GM21723 (cell line): ENCODE data around the gene SP4.

Experiments used
- ATAC-seq: cut with Tn5 transposase; IDR thresholded peaks from one replicate; pipeline ENCODE4 v1.9.1; 2021; ENCODE audit warnings: mild to moderate bottlenecking, moderate library complexity; ENCODE audit not compliant: unreplicated experiment

Gene SP4

DNA sequence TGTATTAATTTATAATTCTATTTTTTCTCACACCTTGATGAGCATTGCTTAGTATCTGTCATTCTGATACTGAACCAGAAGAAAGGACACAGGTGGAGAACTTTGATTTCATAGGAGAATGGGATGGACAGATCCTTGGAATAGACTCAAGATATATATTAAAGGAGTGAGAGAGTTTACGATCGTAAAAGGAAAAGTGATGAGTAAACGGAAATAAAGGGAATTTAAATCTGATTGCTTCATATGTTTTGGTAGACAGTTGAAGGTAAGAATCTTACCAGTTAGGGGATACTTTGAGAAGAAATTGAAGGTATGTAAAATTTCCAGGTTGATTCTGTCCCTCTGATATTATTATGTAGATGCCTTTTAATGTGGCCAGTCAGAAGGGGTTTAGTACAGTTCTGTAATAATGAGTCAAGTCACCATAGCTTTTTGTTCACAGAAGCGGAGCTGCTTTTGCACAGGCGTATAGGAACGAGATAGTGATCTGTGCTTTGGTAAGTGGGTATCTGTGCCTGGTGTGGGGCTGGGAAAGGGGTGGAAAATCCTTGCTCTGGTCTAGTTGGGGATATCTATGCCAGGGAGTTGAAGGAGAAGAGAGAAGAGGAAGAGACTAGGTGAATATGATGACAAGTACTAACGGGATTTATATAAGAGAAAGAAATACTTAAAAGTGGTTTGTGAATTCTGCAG is 15.4 kb downstream of the SP4 start:
- no peak for ATAC-seq

DNA sequence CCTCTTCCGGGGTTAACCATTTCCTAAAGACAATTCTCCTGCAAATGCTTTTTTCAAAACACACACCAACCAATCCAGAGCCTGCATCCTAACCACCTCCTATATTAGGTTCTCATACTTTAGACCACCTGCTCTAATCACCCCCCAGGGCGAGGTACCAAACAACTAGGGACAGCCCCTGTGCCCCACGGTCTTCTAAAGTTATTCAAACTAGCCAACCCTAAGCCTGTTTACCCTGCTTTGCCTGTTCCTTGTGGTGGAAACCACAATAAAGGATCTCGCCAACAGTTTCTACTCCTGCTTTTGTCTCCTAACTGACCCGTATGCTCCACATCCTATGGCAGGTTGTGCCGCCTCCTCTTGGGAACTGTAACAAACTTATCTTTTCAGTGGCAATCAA is 21.1 kb downstream of the SP4 start:
- no peak for ATAC-seq

DNA sequence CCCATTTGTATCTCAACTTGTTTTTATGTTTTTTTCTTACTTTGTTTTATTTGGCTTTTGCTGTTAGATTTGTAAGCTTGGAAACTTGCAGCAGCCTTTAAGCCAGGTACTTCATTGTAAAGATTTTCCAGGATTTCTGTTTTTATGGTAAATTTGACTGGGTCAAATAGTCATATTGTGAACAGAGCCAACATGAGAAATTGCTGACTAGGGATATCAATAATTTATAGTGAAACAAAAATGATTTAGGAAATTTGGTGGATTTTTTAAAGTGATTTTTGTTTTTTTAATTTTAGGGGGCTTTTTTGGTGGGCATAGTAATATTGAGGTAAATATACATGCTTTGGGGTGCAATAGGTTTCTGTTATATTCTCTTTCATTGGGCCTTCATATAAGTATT is 22.2 kb downstream of the SP4 start:
- no peak for ATAC-seq

DNA sequence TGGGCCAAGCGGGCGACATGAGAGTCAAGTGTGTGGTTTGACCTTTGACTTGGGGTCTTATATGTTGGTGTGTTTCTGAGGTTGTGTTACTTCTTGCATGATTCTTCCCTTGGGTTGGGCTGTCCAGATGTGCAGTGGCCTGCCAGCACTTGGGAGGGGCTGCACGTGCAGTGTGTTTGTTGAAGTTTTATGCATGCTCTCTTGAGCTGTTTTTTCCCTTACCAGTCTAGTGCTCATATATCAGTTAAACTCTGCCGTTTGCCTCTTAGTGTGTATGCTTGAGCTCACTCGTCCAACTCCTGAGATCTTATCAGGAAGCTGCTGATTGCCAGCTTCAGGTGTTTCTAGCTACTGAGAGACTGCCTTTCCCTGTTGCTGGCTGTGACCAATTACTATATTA is 23.1 kb downstream of the SP4 start:
- no peak for ATAC-seq

DNA sequence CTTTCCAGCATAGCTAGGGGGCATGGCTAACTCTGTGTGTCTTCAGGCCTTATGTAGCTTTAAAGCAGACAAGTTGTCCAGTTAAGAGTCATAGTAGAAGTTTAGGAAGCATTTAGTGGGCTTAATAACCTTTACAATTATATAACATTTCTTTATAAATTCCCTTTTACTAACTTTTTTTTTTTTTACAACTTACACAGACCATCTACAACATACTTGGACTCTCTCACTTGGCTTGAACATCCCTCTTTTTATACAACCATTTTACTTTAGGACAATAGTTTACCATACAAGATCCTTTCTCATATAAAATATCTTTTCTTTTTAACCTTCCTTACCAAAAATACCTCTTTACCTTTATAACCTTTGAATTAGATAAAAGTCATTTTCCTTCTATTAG is 26.3 kb downstream of the SP4 start:
- ATAC-seq, result no peak

DNA sequence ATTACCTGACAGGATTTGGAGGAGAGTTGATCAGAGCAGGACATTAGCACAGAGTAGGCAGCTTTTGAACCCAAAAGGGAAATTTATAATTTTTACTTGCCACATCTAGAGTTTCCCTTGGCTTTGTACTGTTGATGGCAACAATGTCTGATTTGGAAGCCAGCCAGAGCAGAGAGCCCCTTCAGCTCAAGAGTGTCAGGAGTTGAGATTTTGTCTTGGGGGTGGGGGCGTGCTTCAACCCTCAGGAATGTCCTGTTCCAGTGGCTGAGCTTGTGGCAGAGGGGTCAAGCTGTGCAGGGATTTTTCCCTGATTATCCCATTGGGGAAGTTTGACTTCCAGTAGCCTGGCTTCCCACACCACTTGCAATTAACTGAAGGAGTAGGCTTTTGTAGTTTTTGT is 27.0 kb downstream of the SP4 start:
- ATAC-seq, result no peak

DNA sequence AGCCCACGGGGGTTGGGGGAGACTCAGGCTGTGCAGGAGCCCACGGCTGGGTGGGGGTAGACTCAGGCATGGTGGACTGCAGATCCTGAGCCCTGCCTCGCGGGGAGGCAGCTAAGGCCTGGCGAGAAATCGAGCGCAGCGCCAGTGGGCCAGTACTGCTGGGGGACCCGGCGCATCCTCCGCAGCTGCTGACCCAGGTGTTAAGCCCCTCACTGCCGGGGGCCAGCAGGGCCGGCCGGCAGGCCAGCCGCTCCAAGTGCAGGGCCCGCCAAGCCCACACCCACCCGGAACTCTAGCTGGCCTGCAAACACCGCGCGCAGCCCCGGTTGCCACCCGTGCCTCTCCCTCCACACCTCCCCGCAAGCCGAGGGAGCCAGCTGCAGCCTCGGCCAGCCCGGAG is 33.4 kb downstream of the SP4 start:
- no peak for ATAC-seq

DNA sequence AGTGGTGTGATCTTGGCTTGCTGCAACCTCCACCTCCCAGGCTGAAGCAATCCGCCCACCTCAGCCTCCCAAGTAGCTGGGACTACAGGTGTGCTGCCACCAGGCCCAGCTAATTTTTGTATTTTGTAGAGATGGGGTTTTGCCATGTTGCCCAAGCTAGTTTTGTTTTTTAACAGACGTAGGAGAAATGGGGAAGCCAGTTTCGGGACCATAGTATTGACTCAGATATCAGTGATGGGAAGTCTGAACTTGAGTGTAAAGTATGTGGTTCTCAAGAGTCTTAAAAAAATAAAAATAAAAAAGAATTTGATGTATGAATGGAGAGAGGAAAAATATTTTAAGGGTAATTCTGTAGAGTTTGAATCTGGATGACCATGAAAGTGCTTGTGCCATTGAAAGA is 34.2 kb downstream of the SP4 start:
- ATAC-seq, result no peak

DNA sequence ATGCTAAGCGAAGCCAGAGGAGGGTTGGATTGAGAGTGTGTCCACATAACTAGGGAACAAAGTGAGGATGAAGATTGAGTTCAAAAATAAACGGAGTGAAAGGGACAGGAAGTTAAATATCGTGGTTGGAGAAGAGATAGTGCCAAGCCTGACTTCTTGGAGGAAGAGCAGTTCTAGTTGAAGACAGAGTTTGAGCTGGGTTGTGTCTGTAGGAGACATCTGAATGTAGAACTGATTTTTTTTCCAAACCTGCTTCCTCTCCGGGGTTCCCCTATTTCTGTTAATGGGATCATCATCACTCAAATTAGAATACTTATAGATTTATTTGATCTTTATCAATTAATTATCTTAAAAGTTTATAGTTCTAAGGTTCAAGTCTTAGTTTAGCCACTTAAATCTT is 35.6 kb downstream of the SP4 start:
- no peak for ATAC-seq

DNA sequence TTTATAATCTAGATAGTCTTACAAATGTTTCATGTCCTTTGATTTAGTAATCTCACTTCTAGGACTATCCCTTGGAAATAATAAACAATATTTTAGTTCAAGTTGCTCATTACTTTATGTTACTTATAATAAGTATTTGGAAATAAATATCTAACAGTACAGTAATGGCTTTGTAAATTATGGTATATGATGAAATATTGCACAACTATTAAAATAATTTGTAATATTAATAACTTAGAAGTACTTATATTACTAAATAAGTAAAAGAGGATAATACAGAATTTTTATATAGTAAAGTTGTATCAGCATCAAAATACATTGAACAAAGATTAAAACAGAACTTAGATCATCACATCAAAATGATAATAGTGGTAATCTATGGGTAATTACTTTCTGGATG is 41.1 kb downstream of the SP4 start:
- no peak for ATAC-seq

DNA sequence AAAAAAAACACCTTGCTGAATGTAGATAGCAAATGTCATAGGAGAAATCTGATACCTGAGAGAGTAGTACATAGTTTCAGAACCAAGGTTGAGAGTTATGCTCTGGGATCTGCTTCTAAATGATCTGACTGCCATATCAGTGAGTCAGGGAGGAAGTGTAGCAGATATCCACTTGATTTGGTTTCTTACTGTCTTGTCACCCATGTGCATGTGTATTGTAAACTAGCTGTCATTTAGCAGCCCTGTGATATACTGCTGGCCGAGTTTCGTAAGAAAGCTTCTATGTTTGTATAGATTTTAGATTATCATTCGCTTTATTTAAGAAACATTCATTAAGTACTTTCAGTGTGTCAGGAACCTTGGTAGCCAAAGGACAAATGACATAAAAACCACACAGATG is 42.0 kb downstream of the SP4 start:
- ATAC-seq, result no peak

DNA sequence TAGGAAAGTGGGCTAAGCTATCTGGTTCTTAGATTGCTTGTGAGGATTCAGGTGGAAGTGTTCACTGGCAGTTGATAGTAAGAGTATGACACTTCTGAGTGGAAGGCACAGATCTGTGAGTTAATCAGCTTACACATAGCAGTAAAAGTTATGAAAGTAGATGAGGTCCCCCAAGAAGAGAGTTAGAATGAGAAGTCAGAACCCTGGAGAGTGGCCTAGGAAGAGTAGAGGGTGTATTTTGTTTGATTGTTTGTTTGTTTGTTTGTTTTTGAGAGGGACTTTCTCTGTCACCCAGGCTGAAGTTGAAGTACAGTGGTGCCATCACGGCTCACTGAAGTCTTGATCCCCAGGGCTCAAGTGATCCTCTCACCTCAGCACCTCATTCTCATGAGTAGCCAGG is 44.1 kb downstream of the SP4 start:
- no peak for ATAC-seq

DNA sequence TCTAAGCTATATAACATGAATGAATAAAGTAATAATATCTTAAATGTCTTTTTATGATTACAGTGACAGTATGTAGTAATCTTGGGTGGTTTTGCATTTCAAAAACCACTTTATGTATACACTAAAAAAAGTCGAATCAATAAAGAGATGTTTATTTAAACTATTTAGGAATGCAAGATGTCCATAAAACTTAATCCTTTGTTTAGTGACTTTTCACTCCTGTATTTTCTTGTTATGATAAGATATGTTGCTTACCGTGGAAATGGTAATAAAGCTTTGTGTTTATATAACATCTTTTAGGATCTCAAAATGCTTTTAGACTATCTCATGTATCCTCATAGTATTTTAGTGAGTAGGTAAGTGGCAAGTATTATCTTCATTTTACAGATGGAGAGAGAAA is 48.5 kb downstream of the SP4 start:
- no peak for ATAC-seq

DNA sequence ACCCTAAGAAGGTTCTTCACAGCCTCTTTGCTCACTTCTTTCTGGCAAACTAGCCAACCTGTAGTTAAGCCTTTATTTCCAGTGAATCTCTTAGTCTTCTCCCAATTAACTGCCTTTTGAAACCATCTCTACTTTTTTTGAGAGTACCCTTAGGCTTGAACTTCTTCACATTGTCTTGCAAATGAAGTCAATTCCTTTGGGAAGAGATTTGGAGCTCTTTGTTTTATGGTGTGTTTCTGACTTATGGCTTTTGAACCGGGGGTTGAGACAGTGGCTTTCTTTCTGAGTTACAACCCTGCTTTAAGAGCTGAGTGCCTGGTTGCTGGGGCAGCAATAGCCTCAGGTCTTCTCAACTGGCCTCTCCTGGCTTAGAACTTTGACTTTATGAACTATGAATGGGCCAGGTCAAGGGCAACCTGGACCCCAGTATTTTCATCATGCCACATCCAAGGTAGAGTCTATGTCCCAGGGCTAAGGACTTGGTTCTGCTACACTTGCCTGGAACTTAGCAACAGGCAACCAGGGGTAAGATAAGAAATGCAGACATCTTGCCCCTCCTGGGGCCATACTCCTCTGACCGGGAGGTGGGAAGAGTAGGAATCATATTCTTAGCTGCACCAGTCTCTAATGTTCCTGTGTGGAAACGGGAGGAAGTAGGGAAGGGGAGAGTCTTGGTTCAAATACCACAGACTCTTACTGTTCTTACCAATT is 53.0 kb downstream of the SP4 start:
- no peak for ATAC-seq

DNA sequence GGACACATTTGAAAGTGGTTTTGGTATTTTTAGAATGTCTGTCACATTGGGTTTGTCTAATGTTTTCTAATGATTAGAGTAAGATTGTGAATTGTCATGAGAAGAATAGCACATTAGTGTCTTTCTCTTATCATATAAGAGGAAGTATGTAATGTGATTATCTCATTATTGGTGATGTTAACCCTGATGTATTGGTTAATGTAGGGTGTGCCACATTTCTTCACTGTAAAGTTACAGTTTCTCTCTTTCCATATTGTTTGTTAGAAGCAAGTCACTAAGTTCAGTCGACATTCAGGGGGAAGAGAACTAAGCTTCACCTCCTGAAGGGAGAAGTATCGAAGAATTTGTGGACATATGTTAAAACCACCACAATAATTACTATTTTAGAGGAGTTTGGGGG is 58.6 kb downstream of the SP4 start:
- ATAC-seq, result no peak

DNA sequence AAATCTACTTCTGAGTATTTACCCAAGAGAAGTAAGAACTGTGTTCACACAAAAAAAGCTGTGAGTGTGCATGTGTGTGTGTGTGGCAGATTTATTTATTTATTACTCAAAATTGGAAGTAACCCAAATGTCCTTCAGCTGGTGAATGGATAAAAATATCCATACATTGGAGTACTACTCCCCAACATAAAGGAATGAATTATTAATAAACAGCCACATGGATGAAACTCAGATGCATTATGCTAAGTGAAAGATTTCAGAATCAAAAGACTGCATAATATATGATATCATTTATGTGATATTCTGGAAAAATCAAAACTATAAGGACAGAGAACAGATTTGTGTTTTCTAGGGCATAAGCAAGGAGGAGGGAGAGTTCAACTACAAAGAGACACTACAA is 67.8 kb downstream of the SP4 start:
- ATAC-seq, result no peak

DNA sequence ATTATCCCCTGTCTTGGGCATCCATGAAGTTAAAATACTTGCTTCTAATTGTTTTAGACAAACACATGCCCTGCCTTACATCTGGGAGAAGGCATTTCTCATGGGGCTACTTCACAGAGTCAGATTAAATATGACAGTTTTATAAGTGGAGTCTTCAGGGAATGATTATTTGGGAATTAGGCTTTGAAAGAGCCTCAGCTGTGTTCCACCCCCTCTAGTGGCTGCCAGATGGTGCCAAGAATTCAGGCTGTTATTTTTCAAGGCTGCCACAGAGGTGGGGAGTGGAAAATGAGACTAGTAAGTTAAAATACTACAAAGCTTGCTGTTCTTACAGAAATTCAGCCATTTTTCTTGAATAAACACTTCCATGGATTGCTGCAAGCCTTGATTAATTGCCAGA is 69.2 kb downstream of the SP4 start:
- ATAC-seq, result no peak

DNA sequence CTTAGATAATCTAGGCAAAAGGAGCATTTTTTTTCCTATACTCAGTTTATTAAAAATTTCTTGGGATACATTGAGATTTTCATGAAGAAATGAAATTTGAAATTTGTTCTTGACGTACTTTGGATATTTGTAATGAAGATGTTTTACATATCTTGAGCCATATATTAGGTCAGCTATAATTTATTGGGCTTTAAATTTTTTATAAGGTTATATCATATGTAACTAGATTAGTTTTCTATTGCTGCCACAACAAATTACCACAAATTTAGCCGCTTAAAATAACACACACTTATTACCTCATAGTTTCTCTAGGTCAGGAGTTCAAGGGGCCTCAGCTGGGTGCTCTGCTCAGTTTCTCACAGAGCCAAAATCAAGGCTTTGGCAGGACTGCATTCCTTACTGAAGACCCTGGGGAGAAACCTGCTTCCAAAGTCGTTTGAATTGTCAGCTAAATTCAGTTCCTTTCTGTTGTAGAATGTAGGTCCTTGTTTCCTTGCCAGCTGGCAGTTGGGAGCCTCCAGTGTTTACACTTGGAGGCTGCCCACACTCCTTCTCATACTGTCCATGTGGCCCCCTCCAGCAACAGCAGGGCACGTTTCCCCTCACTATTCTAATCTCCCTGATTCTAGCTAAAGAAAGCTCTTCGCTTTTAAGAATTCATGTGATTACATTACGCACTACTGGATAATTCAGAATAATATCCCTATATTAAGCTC is 72.4 kb downstream of the SP4 start:
- no peak for ATAC-seq

DNA sequence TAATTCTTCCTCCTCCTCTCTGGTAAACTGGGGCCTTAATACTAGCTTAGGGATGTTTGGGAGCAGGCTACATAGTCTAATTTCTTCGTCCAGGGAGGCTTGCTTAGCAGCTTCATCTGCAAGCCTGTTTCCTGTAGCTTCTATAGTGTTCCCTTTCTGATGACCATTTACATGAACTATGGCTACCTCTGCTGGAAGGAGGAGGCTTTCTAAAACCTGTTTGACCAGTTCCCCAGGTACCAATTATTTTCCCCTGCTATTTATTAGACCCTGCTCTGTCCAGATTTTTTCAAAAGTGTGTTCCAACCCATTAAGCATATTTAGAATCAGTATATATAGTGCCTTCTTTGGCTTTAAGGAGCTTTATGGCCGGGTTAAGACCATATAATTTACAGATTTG is 76.1 kb downstream of the SP4 start:
- ATAC-seq, result no peak

DNA sequence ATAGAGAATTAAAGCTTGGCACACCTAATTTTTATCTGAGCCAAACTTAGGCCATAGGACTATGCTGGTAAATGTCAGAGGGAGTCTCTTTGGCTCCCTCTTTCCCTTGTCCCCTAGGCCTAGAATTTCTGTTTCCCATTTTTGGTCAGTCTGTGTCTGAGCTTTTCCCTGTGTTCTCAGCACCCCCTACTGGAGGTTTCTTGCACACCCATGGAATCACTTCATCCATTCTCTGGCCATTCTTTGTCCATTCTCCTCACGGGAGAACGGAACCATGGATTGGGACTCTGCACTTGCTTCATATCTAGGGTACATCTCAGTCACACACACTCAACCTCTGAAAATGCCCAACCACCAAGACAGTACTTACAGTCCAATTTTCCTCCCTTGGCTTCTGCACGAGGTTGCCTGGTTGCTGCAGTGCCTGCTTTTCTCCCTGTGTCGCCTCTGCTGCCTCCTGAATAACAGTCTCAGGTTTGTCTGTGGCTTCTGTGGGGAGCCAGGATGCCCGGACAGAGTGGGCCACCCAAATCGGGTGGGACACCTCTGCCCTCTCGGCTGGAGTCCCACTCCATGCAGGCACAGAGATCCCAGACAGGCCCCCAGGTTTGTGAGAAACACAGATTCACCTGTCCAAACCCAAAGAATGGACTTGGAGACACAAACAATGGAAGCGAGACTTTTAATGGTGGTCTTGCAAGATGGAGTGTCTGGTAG is 79.9 kb downstream of the SP4 start:
- ATAC-seq, result no peak

DNA sequence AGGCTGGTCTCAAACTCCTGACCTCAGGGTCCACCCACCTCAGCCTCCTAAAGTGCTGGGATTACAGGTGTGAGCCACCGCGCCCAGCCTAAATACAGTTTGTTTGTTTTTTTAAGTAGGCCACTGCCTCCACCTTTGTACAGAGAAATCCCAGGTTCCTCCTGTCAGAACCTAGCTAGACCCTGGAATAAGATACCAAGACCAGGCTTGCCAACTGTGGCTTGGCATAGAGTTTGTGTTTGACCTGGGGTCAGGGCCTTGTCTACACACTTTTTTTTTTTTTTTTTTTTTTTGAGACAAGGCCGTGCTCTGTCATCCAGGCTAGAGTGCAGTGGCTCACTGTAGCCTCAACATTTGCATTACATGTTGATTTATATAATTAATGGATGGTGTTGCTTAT is 80.7 kb downstream of the SP4 start:
- no peak for ATAC-seq

DNA sequence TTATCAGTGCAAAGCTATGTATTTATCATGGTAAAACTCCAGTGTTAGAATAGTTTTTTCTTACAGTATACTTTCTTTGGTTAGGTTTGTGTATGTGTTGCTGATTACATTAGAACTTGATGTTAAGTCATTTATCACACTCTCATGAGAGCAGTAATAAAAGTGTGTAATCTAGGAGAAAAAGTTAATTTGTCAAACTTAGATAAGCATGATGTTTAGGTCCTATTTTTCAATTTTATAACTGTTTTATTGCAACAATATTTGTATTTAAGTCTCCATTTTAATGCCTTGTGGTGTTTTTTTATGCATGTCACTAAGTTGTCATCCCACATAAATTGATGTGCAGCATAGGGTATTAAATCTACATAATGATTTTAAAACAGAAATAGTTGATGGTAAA is 86.2 kb downstream of the SP4 start:
- no peak for ATAC-seq
